IMR-90 (cell line): ENCODE results near the gene REG1A. TPM values are rescaled to one million over a fixed set of nuclear protein-coding genes. Genes with fewer than 3 reads are reported as not detected.

Source experiments
- ATAC-seq: fragments of 200-7000 bp; cut with Tn5 transposase; 2 replicates; pipeline ENCODE4 v1.9.1; 2020; ENCODE audit warnings: low read depth, mild to moderate bottlenecking, moderate library complexity
- BruUV-seq: library from RNA; stranded (reverse); fragments of 400-500 nt; replicated peaks from 2 replicates; lab custom pipeline; 2021; lab: Mats Ljungman, UMichigan
- CTCF ChIA-PET: fragments of 300-600 bp; formaldehyde crosslinking; extraction: SDS; loops from one replicate; lab custom pipeline; 2021; ENCODE audit warnings: antibody characterized with exemption; lab: Yijun Ruan, JAX
- POLR2A ChIA-PET: fragments of 300-600 bp; sonication (Branson Sonifier 250); formaldehyde crosslinking; loops from one replicate; lab custom pipeline; 2022; ENCODE audit warnings: antibody characterized with exemption; ENCODE audit not compliant: unreplicated experiment; lab: Charles Lee
- DNase-seq: peaks from one replicate; pipeline ENCODE4 v3.0.0; 2013
- H2AFZ ChIP-seq: replicated peaks from 2 replicates; pipeline ENCODE3; 2013; ENCODE audit warnings: low read length, mild to moderate bottlenecking; ENCODE audit not compliant: poor library complexity
- H2AK5ac ChIP-seq: 2 replicates; pipeline ENCODE4 v1.6.1; 2013; ENCODE audit warnings: low read depth, low read length, inconsistent platforms
- H2AK9ac ChIP-seq: replicated peaks from 2 replicates; pipeline ENCODE3; 2013; ENCODE audit warnings: mild to moderate bottlenecking, low read depth, low read length, moderate library complexity; ENCODE audit not compliant: poor library complexity
- H2BK120ac ChIP-seq: 2 replicates; pipeline ENCODE4 v1.6.1; 2013; ENCODE audit warnings: low read depth, low read length, inconsistent platforms
- H2BK15ac ChIP-seq: 3 replicates; pipeline ENCODE4 v1.6.1; 2013; ENCODE audit warnings: low read depth, low read length, inconsistent platforms
- H2BK20ac ChIP-seq: 2 replicates; pipeline ENCODE4 v1.6.1; 2013; ENCODE audit warnings: low read depth, mild to moderate bottlenecking, inconsistent platforms, low read length, moderate library complexity
- H2BK5ac ChIP-seq: 2 replicates; pipeline ENCODE4 v1.6.1; 2013; ENCODE audit warnings: mild to moderate bottlenecking, low read depth, low read length, inconsistent platforms; ENCODE audit not compliant: poor library complexity, severe bottlenecking
- H3K14ac ChIP-seq: replicated peaks from 2 replicates; pipeline ENCODE4 v1.6.1; 2013; ENCODE audit warnings: low read depth, low read length, inconsistent platforms
- H3K18ac ChIP-seq: 2 replicates; pipeline ENCODE4 v1.6.1; 2013; ENCODE audit warnings: low read depth, low read length, control low read depth
- H3K23ac ChIP-seq: 2 replicates; pipeline ENCODE4 v1.6.1; 2013; ENCODE audit warnings: low read depth, low read length, inconsistent platforms
- H3K27ac ChIP-seq: 2 replicates; pipeline ENCODE4 v1.5.1; 2013; ENCODE audit warnings: mild to moderate bottlenecking, control low read depth, low read length; ENCODE audit not compliant: insufficient read depth
- H3K27me3 ChIP-seq: 2 replicates; pipeline ENCODE4 v1.6.1; 2013; ENCODE audit warnings: low read length; ENCODE audit not compliant: control insufficient read depth, insufficient read depth
- H3K36me3 ChIP-seq: 2 replicates; pipeline ENCODE4 v1.6.1; 2013; ENCODE audit warnings: low read length, mixed read lengths; ENCODE audit not compliant: control insufficient read depth, insufficient read depth
- H3K4ac ChIP-seq: 2 replicates; pipeline ENCODE4 v1.6.1; 2013; ENCODE audit warnings: low read depth, low read length, inconsistent platforms
- H3K4me1 ChIP-seq: 2 replicates; pipeline ENCODE4 v1.6.1; 2013; ENCODE audit warnings: low read length, mixed read lengths; ENCODE audit not compliant: control insufficient read depth, insufficient read depth
- H3K4me2 ChIP-seq: 2 replicates; pipeline ENCODE4 v1.6.1; 2013; ENCODE audit warnings: low read depth, mild to moderate bottlenecking, control low read depth, low read length, moderate library complexity
- H3K4me3 ChIP-seq: 2 replicates; pipeline ENCODE4 v1.5.1; 2013; ENCODE audit warnings: low read depth, mild to moderate bottlenecking, control low read depth, low read length, moderate library complexity; ENCODE audit not compliant: insufficient read depth
- H3K56ac ChIP-seq: 2 replicates; pipeline ENCODE4 v1.6.1; 2013; ENCODE audit warnings: low read length, inconsistent platforms; ENCODE audit not compliant: insufficient read depth; ENCODE audit errors: extremely low read depth
- H3K79me1 ChIP-seq, 2 experiments: 2 replicates each; pipeline ENCODE4 v1.6.1; 2013; ENCODE audit warnings: low read length in 2 of 2, inconsistent platforms in 1 of 2, low read depth in 1 of 2
- H3K9ac ChIP-seq: 2 replicates; pipeline ENCODE4 v1.6.1; 2013; ENCODE audit warnings: low read depth, low read length, control low read depth
- H3K9me1 ChIP-seq: 2 replicates; pipeline ENCODE4 v1.6.1; 2013; ENCODE audit warnings: low read length, inconsistent platforms; ENCODE audit not compliant: insufficient read depth
- H3K9me3 ChIP-seq: 2 replicates; pipeline ENCODE4 v1.6.1; 2013; ENCODE audit warnings: low read length; ENCODE audit not compliant: control insufficient read depth, insufficient read depth
- H4K20me1 ChIP-seq: 2 replicates; pipeline ENCODE4 v1.6.1; 2013; ENCODE audit warnings: low read length, inconsistent platforms; ENCODE audit not compliant: insufficient read depth
- H4K5ac ChIP-seq: 2 replicates; pipeline ENCODE4 v1.6.1; 2013; ENCODE audit warnings: mild to moderate bottlenecking, low read depth, low read length, control low read depth
- H4K8ac ChIP-seq, 2 experiments: 2 replicates each; pipeline ENCODE4 v1.6.1; 2013; ENCODE audit warnings: low read depth in 2 of 2, low read length in 2 of 2, control low read depth in 1 of 2, inconsistent platforms in 1 of 2
- H4K91ac ChIP-seq: 2 replicates; pipeline ENCODE4 v1.6.1; 2013; ENCODE audit warnings: low read depth, low read length, inconsistent platforms; ENCODE audit not compliant: insufficient read depth
- BHLHE40 ChIP-seq: fragments of 150-350 bp; IDR thresholded peaks from 2 replicates; pipeline ENCODE4 v1.6.1; 2016; ENCODE audit warnings: mild to moderate bottlenecking, low read depth, low read length
- CEBPB ChIP-seq: IDR thresholded peaks from 2 replicates; pipeline ENCODE4 v1.6.1; 2012; ENCODE audit warnings: low read depth, low read length, improper control_type of control experiment
- CHD1 ChIP-seq: IDR thresholded peaks from 2 replicates; pipeline ENCODE4 v1.6.1; 2012; ENCODE audit warnings: low read depth, low read length, improper control_type of control experiment
- CTCF ChIP-seq: conservative IDR thresholded peaks from 2 replicates; pipeline ENCODE4 v1.5.1; 2012; ENCODE audit warnings: mild to moderate bottlenecking, low read depth, low read length, improper control_type of control experiment
- ELK1 ChIP-seq: fragments of 150-350 bp; IDR thresholded peaks from 2 replicates; pipeline ENCODE4 v1.6.1; 2016; ENCODE audit warnings: low read depth, mild to moderate bottlenecking, low read length, moderate library complexity, borderline replicate concordance
- FOS ChIP-seq: fragments of 150-350 bp; IDR thresholded peaks from 2 replicates; pipeline ENCODE4 v1.6.1; 2016; ENCODE audit warnings: low read depth, low read length
- MAFK ChIP-seq: IDR thresholded peaks from 2 replicates; pipeline ENCODE4 v1.6.1; 2012; ENCODE audit warnings: low read depth, low read length, improper control_type of control experiment
- MAZ ChIP-seq: IDR thresholded peaks from 2 replicates; pipeline ENCODE4 v1.6.1; 2012; ENCODE audit warnings: low read depth, mild to moderate bottlenecking, low read length, improper control_type of control experiment, moderate library complexity, borderline replicate concordance
- MXI1 ChIP-seq: IDR thresholded peaks from 2 replicates; pipeline ENCODE4 v1.6.1; 2012; ENCODE audit warnings: low read depth, mild to moderate bottlenecking, low read length, moderate library complexity, borderline replicate concordance
- NFE2L2 ChIP-seq: fragments of 150-350 bp; IDR thresholded peaks from 2 replicates; pipeline ENCODE4 v1.6.1; 2016; ENCODE audit warnings: low read depth, mild to moderate bottlenecking, low read length
- POLR2A ChIP-seq: IDR thresholded peaks from 2 replicates; pipeline ENCODE4 v1.6.1; 2012; ENCODE audit warnings: mild to moderate bottlenecking, low read depth, low read length
- RAD21 ChIP-seq: IDR thresholded peaks from 2 replicates; pipeline ENCODE4 v1.6.1; 2012; ENCODE audit warnings: low read length, improper control_type of control experiment
- RCOR1 ChIP-seq: IDR thresholded peaks from 2 replicates; pipeline ENCODE4 v1.6.1; 2012; ENCODE audit warnings: mild to moderate bottlenecking, low read length, improper control_type of control experiment; ENCODE audit not compliant: insufficient replicate concordance
- RFX5 ChIP-seq: IDR thresholded peaks from 2 replicates; pipeline ENCODE4 v1.8.0; 2012; ENCODE audit warnings: low read depth, mild to moderate bottlenecking, low read length, moderate library complexity
- SMC3 ChIP-seq: fragments of 150-350 bp; IDR thresholded peaks from 2 replicates; pipeline ENCODE4 v1.6.1; 2016; ENCODE audit warnings: low read depth, mild to moderate bottlenecking, antibody characterized with exemption, low read length, moderate library complexity
- WGBS, 2 experiments: methylation state at CpG; one replicate each; pipeline versions ENCODE4 v1.1.5 to v1.1.7; 2013; ENCODE audit warnings: missing lambda C conversion rate in 2 of 2; ENCODE audit not compliant: insufficient read length in 1 of 2; ENCODE audit errors: extremely low coverage in 2 of 2; 5-methylcytosine and 5-hydroxymethylcytosine counted together
- dilution Hi-C: fragments of 300-500 bp; cut with HindIII; formaldehyde crosslinking; loops from one replicate; pipeline ENCODE4 v1.14.3; 2018; ENCODE audit warnings: low sequenced_read_pairs; ENCODE audit not compliant: unreplicated experiment
- in situ Hi-C: fragments of 300-500 bp; cut with MboI; formaldehyde crosslinking; loops from 3 replicates; pipeline ENCODE4 v1.14.3; 2019; ENCODE audit warnings: low sequenced_read_pairs, inconsistent platforms, mixed read lengths
- intact Hi-C: fragments of 100-400 bp; cut with micrococcal nuclease; formaldehyde crosslinking; loops from 2 replicates; pipeline ENCODE4 v1.10.0; 2022
- polyA plus RNA-seq, 3 experiments: library from polyadenylated mRNA; depleted of rRNA; stranded (reverse); fragments of >200 nt; gene quantifications; 2 replicates each; pipeline ENCODE4 v1.2.3, GENCODE V29; 2012; ENCODE audit warnings: low replicate concordance in 1 of 3
- total RNA-seq: library from RNA; depleted of rRNA; stranded (reverse); fragments of >200 nt; gene quantifications from 2 replicates; pipeline ENCODE4 v1.2.3, GENCODE V29; 2012

REG1A gene
- total and polyA plus RNA-seq, 2 of the 4 experiments (the other 2 are of a cell fraction), result not detected

GRCh38 chr2:79116997-79117928 is 3.0 kb upstream of the REG1A start (continued):
- no peak for TF ChIP-seq CTCF

- no TSS peak for BruUV-seq
- Histone ChIP-seq H3K14ac (no peak overlapping the region), H3K9ac (no peak overlapping the region), H3K56ac (no peak overlapping the region), H2BK20ac (no peak overlapping the region), H4K20me1 (no peaks in the 10 kb centered on the region), H3K9me1 (no peaks in the 10 kb centered on the region), H3K4ac (no peak overlapping the region), H2BK15ac (no peak overlapping the region), H3K23ac (no peak overlapping the region), H3K4me2 (no peak overlapping the region), H4K5ac (no peak overlapping the region), H2BK120ac (no peak overlapping the region), H2AFZ (no peak overlapping the region), H2AK5ac (no peak overlapping the region), H3K27ac (no peak overlapping the region), H3K18ac (no peak overlapping the region), H4K8ac (no peak overlapping the region), H3K4me1 (no peaks in the 10 kb centered on the region), H2BK5ac (no peak overlapping the region), H2AK9ac (no peak overlapping the region), H3K9me3 (peaks cover 7% of the 10 kb centered on the region), H3K4me3 (no peak overlapping the region), H3K36me3 (no peaks in the 10 kb centered on the region), H4K91ac (no peak overlapping the region), H3K79me1 (no peaks in the 10 kb centered on the region), H3K27me3 (no peaks in the 10 kb centered on the region)
- DNase-seq (no peak), ATAC-seq (no peak)
- CTCF ChIA-PET, result no interaction called here
- intact Hi-C loops, result no loop called here
- whole genome bisulfite sequencing, 2 experiments, result 44% methylated on average over 2 of the region's 2 CpGs; no CpG with 5 or more reads in 1 of the 2 experiments
- in situ Hi-C loops, result no loop called here
- dilution Hi-C loops, result no loop called here
- POLR2A ChIA-PET, result no interaction called here
- TF ChIP-seq CEBPB, result no peak
- TF ChIP-seq FOS, result no peak
- no peak for TF ChIP-seq POLR2A
- TF ChIP-seq NFE2L2, result no peak
- no peak for TF ChIP-seq MAZ
- no peak for TF ChIP-seq MAFK
- no peak for TF ChIP-seq BHLHE40
- no peak for TF ChIP-seq RCOR1
- TF ChIP-seq ELK1, result no peak
- TF ChIP-seq RAD21, result no peak
- TF ChIP-seq SMC3, result no peak
- no peak for TF ChIP-seq RFX5
- TF ChIP-seq CHD1, result no peak
- TF ChIP-seq MXI1, result no peak
These were observed 2.4 kb downstream of the REG1A start for GRCh38 chr2:79122676-79123075.
